Renal cortical epithelial cell (primary cell): ENCODE data around the gene CDK5RAP2. TPM values are rescaled to one million over a fixed set of nuclear protein-coding genes. Genes with fewer than 3 reads are reported as not detected.
"Not testable (repeated sequence)": the region's sequence is repeated elsewhere in the genome, so short reads cannot be mapped to it uniquely, and the experiment has no call there.

ENCODE experiments used
- DNase-seq: peaks from one replicate; pipeline ENCODE4 v3.0.0-alpha.2; 2011; ENCODE audit warnings: low read depth
- total RNA-seq: library from RNA; depleted of rRNA; stranded (reverse); fragments of >200 nt; gene quantifications from 2 replicates; pipeline ENCODE4 v1.2.3, GENCODE V29; 2014

Gene CDK5RAP2
- total RNA-seq, 1 donor from 2014 or later = 47.7 TPM

- no peak for DNase-seq
These were observed 12.2 kb upstream of the CDK5RAP2 start for GRCh38 chr9:120592210-120592609.

DNA sequence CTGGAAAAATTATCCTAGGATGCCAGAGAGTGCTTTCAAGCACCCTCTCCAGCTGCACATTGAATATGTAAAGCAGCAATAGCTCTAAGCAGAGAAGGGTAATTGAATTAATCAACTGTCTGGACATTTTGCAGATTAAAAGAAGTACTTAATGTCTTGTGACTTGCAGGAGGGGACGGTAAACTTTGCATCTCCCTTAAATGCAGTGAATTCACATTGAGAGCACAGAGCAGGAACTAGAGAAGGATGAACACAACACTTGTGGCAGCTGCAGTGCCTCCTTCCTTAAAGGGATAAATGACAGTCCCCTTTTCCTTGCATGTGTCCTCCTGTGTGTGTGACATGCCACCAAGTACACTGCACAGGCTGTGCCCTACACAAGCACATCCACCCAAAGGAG, 7.4 kb upstream of the CDK5RAP2 start:
- no peak for DNase-seq

DNA sequence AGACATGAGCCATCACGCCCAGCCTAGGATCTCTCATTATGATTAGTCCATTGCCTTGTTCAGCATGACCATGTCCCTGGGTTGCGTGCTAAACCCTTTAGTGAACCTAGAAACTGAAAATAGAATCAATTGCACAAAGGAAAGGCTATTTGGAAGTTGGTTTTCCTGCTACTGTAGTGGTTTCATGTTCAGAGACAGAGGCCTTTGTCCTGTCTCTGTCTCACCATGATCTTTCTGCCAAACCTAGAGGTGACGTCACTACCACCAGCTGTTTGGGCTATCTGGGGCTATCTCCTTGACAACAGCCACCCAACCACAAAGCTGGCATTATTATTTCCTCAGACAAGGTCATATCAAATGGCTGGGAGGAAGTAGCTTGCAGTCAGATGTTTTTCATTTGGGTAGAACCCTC, 4.0 kb upstream of the CDK5RAP2 start:
- peak; percentile 66 for DNase-seq

GRCh38 chr9:120579139-120580050, 572 bp downstream of the CDK5RAP2 start:
- DNase-seq = peak; percentile 6

DNA sequence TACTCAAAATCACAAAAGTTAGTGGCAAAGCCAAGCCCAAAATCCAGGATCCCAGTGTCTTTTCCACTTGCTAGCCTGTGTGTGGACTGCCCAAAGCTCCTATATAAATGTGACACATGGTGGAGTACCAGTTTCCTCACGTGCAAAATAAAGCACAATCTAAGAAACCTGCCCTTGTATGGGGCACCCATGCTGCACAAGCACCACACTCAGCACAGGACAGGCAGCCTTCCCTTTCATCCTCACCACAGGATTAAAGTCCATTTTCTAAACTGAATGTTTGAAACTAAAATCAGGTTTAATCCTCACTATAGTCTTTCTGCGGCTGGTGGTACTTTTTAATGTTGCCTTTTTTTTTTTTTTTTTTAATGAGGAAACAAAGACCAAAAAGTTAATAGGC, 5.5 kb downstream of the CDK5RAP2 start:
- DNase-seq = no peak

DNA sequence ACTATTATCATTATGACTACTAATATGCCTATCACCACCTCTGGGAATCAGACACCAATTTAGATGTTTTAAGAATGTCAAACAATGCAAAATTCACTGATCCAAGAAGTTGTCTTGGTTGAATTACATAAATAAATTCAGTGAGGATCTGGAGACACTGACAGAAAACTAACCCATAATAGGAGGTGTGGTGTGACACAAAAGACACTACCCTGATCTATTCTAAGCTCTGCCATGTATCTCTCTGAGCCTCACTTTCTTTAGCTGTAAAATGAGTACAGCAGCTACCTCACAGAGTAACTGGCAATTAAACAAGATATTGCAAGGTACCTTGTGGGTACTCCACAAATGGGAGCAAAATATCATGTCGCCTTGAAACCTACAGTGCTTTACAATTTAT, 7.5 kb downstream of the CDK5RAP2 start:
- DNase-seq = no peak

- no peak for DNase-seq
These were observed 8.3 kb downstream of the CDK5RAP2 start for GRCh38 chr9:120571443-120572257.

- no peak for DNase-seq
These were observed 9.7 kb downstream of the CDK5RAP2 start for GRCh38 chr9:120570296-120570695.

DNA sequence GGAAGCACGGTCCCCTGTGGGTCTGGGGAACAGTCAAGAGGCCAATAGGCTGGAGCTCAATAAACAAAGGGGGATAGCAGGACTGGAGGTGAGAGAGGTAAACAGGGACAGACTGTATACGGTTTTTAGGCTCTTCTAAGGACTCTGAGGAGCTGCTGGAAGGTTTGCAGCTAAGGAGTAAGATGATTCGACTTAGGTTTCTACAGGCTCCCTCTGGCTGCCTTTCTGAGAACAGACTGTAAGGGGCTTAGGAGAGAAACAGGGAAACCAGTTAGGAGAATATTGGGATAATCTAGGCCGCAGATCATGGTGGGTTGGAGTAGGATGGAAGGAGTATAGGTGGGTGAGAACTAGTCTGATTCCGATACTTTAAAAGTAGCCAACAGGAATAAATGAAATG, 10.4 kb downstream of the CDK5RAP2 start:
- DNase-seq = no peak

DNA sequence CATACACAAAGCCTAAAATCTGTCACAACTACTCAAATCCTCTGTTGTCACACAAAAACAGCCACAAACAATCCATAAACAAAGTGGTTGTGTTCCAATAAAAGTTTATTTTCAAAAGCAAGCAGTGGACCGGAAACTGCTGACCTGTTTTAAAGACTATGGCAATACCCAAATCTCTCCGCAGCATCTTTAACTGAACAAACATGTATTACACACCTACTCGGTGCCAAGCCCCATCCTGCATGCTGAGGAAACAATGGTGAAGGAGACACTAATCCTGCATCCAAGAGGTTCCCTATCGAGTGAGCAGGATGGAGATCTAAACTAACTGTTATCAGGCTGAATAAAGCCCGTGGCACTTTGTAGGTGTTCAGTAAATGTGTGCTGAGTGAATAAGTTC, 11.2 kb downstream of the CDK5RAP2 start:
- no peak for DNase-seq

DNA sequence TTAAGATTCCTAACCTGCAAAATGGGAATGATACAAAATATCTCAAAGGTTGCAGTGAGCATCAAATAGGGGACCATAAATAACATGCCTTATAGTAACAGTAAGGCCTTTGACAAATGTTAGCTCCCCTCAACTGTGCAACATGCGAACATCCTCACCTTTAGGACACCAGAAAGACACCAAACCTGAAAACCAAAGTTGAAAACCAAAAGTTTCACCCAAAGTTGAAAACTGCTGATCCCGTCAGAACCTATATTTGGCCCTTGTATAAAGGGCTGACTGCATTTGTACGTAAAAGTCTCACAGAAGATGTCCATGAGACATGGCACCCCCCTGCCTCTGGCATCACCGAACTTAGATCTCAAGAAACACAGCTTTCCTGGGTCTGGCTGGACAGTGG, 12.1 kb downstream of the CDK5RAP2 start:
- DNase-seq = no peak

DNA sequence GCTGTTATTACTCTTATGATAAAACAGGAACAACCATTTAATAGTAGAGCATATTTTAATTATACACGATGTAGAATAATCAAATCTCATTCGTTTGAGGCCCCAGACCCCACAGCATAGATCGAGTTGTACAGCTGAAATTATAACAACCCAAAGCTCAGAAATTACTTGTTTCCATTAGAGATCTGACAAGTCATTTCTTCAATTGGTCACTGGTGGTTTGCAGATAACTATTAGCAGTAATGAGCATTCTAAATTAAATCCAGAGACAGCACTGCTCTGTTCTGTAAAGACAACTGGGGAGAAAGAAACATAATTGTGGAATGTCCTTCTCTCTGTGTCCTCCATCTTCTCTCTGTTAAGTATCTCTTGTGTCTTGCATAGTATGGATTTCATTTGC, 12.9 kb downstream of the CDK5RAP2 start:
- no peak for DNase-seq

DNA sequence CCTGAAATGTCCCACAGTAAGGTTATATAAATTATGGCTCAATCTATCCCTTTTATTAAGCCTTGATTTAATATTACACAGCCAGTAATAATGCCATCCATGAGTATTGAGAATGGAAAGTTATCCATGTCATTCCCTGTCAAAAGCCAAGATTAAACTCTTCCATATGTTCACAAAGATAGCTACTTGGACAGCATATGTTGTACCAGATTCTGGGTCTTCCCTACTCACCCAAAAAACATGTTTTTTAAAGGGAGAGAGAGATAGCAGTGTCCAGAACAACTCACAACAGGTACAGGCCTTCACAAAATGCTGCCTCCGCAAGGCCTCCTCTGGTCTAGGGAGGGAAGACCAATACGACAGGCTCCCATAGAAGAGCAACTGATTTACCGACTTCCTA, 15.4 kb downstream of the CDK5RAP2 start:
- DNase-seq = no peak

- DNase-seq = no peak
These were observed 17.0 kb downstream of the CDK5RAP2 start for GRCh38 chr9:120562861-120563443.

DNA sequence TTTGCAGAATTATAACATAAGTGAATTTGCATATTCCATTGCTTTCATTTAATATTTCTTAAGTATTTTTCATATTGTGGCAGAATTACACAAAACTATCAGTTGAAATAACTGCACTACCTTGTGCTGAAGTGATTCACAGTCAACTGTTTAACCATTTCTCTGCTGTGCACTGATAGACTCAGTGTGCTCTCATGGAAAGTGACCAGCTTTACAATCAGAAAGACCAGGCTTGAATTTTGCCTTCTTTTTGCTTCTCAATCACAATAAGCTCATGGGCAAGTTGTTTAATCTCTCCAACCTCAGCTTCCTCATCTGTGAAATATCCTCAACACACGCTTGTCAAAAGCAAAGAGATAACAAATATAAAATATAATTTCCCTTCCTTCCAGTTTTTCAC, 18.3 kb downstream of the CDK5RAP2 start:
- DNase-seq = no peak

- no peak for DNase-seq
These were observed 20.4 kb downstream of the CDK5RAP2 start for GRCh38 chr9:120559546-120559945.

GRCh38 chr9:120558454-120558853, 21.5 kb downstream of the CDK5RAP2 start:
- no peak for DNase-seq

GRCh38 chr9:120557205-120557604, 22.8 kb downstream of the CDK5RAP2 start:
- DNase-seq = no peak

DNA sequence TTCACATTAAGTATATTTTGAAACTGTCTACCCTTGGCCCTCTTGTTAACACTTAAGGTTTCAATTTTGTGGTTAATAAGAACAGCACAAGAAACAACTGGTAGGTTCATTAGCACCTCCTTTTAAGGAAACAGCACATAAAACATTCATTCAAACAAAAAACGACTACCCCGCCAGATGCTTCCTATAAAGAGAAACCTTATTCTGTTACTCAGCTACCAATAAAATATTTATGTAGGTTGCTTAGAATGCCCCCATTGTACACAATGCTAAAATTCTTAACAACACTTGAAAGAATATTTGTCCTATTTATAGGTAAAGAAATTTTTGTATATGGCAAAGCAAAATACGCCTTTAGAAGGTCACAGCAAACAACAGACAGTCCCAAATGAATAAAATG, 23.2 kb downstream of the CDK5RAP2 start:
- no peak for DNase-seq

- DNase-seq = no peak
These were observed 24.1 kb downstream of the CDK5RAP2 start for GRCh38 chr9:120555839-120556238.

DNA sequence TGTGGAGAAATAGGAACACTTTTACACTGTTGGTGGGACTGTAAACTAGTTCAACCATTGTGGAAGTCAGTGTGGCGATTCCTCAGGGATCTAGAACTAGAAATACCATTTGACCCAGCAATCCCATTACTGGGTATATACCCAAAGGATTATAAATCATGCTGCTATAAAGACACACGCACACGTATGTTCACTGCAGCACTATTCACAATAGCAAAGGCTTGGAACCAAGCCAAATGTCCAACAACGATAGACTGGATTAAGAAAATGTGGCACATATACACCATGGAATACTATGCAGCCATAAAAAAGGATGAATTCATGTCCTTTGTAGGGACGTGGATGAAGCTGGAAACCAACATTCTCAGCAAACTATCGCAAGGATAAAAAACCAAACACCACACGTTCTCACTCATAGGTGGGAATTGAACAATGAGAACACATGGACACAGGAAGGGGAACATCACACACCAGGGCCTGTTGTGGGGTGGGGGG, 27.7 kb downstream of the CDK5RAP2 start:
- not testable (repeated sequence) for DNase-seq
